Ectodermal cell (in vitro differentiated cells): ENCODE results near the gene ARTN.

ENCODE experiments used
- H3K27ac ChIP-seq: 2 replicates; pipeline ENCODE4 v1.7.0; 2013; ENCODE audit warnings: mild to moderate bottlenecking, low read depth, low read length; ENCODE audit not compliant: insufficient read depth, poor library complexity, severe bottlenecking
- H3K27me3 ChIP-seq: 2 replicates; pipeline ENCODE4 v1.7.0; 2013; ENCODE audit warnings: mild to moderate bottlenecking, low read length; ENCODE audit not compliant: insufficient read depth, control insufficient read depth, poor library complexity, severe bottlenecking
- H3K36me3 ChIP-seq: one replicate; pipeline ENCODE4 v1.7.0; 2013; ENCODE audit warnings: low read length; ENCODE audit not compliant: control insufficient read depth, insufficient read depth
- H3K4me1 ChIP-seq: one replicate; pipeline ENCODE4 v1.7.0; 2013; ENCODE audit warnings: low read length; ENCODE audit not compliant: control insufficient read depth, insufficient read depth
- H3K4me3 ChIP-seq: 2 replicates; pipeline ENCODE4 v1.7.0; 2013; ENCODE audit warnings: low read depth, low read length, control low read depth; ENCODE audit not compliant: insufficient read depth
- H3K9me3 ChIP-seq: 2 replicates; pipeline ENCODE4 v1.7.0; 2013; ENCODE audit warnings: mild to moderate bottlenecking, low read length, moderate library complexity; ENCODE audit not compliant: control insufficient read depth
- WGBS, 2 experiments: methylation state at CpG; one replicate each; pipeline ENCODE4 v1.1.7; 2013; ENCODE audit warnings: missing lambda C conversion rate in 2 of 2; 5-methylcytosine and 5-hydroxymethylcytosine counted together

ARTN gene

DNA sequence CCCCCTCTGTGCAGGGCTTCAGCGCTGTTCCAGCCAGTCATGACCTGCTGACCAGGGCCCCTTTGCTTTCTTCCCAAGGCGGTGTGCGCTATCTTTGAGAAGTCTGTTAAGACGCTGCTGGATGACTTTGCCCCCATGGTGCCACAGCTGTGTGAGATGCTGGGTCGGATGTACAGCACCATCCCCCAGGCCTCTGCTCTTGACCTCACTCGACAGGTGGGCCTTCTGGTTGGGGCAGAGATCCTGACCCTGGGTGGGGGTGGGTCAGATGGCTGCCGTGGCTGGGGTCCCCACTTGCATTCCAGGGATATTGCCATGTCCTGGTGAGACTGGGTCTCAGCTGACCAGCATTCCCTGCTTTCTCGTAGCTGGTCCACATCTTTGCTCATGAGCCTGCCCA, 27.2 kb downstream of the ARTN start:
- no peaks in the 10 kb centered on the region for H3K4me1 ChIP-seq
- H3K27me3 ChIP-seq, result no peaks in the 10 kb centered on the region
- H3K4me3 ChIP-seq, result no peak overlapping the region
- no peak overlapping the region for H3K27ac ChIP-seq
- 94 to 95% methylated on average over 8 of the region's 8 CpGs for WGBS, 2 experiments
- H3K9me3 ChIP-seq, result no peaks in the 10 kb centered on the region
- peaks cover 10% of the 10 kb centered on the region for H3K36me3 ChIP-seq

DNA sequence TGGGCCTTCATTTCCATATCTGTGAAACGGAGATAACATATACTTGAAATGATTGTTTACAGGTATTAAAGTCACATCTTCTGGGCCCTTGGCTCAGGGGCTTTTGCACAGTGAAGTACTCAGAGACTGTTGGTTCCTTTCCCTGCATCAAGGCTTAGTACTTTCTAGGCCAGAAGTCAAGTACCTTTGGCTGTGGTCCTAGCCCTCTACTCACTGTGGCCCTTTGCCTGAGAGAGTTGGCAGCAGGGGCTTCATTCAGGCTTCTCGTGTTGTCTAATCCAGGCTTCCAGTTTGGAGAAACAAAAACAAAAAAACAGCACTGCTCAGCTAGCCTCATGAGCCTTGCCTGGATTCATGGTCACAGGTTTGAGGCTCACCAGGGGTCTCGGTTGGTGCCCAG, 28.1 kb downstream of the ARTN start:
- Histone ChIP-seq H3K9me3 (no peaks in the 10 kb centered on the region), H3K36me3 (peaks cover 10% of the 10 kb centered on the region), H3K4me3 (no peak overlapping the region), H3K4me1 (no peaks in the 10 kb centered on the region), H3K27me3 (no peaks in the 10 kb centered on the region), H3K27ac (no peak overlapping the region)
- WGBS, 2 experiments, result 93 to 96% methylated on average over 3 of the region's 3 CpGs

DNA sequence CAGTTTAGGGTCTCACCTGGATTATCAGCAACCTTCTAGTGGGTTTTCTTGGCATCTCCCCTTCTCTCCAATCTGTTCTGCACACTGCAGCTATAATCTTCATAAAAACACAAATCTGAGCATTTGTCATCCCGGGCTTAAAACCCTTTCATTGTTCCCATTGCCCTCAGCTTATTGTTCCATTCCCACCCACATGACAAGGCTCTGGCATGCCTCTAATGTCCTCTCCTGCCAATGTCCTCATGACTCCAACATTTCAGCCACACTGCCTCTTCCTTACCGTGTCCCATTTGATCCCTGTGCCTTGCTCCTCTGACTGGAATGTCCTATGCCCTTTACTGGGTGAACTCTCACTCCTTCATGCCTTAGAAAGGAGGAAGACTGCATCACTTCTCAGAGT, 28.7 kb downstream of the ARTN start:
- no peaks in the 10 kb centered on the region for H3K9me3 ChIP-seq
- no peaks in the 10 kb centered on the region for H3K4me1 ChIP-seq
- no peak overlapping the region for H3K4me3 ChIP-seq
- 90% methylated on average over 2 of the region's 2 CpGs for WGBS, 2 experiments
- no peak overlapping the region for H3K27ac ChIP-seq
- H3K27me3 ChIP-seq, result no peaks in the 10 kb centered on the region
- peaks cover 8% of the 10 kb centered on the region for H3K36me3 ChIP-seq

DNA sequence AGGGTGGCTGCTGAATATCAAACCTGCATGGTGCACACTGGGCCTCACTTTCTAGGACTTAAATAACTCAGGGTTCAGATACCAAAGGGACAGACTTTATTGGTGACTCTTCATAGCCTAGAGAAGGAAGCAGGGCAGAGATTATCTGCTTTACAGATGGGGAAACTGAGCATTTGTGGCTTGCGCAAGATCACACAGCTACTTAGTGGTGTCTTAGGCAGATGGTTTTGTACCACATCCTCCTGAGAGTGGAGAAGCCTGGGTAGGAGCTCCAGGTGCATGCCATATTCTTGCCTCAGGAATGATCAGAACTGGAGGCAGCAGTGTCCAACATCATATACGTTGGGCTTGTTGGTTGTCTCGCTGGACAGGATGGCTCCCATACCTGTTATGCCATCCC, 29.4 kb downstream of the ARTN start:
- no peaks in the 10 kb centered on the region for H3K9me3 ChIP-seq
- no peaks in the 10 kb centered on the region for H3K4me1 ChIP-seq
- 95 to 96% methylated on average over 3 of the region's 3 CpGs for WGBS, 2 experiments
- no peak overlapping the region for H3K27ac ChIP-seq
- H3K27me3 ChIP-seq, result no peaks in the 10 kb centered on the region
- peaks cover 5% of the 10 kb centered on the region for H3K36me3 ChIP-seq
- H3K4me3 ChIP-seq, result no peak overlapping the region

DNA sequence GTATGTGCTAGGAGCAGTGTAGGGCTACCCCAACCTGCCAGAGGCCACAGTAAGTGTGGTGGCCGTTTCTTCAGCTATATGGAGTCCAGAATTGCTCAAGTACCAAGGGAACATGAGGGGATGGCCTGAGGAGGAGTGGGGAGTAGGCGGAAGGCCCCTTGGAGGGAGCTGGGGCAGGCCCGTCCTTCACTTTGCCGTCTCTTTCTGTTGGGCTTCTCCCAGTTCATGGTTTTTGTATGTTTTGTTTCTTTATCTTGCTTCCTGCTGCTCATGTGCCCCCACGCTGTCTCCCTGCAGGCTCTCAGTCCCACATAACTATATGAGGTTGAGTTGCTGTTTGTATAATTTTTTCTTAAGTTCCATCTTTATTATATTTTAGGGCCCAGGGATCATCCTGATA, 30.3 kb downstream of the ARTN start:
- Histone ChIP-seq H3K9me3 (no peaks in the 10 kb centered on the region), H3K4me3 (no peak overlapping the region), H3K4me1 (no peaks in the 10 kb centered on the region), H3K27me3 (no peaks in the 10 kb centered on the region), H3K36me3 (no peaks in the 10 kb centered on the region), H3K27ac (no peak overlapping the region)
- 92 to 96% methylated on average over 4 to 5 of the region's 5 CpGs for WGBS, 2 experiments

DNA sequence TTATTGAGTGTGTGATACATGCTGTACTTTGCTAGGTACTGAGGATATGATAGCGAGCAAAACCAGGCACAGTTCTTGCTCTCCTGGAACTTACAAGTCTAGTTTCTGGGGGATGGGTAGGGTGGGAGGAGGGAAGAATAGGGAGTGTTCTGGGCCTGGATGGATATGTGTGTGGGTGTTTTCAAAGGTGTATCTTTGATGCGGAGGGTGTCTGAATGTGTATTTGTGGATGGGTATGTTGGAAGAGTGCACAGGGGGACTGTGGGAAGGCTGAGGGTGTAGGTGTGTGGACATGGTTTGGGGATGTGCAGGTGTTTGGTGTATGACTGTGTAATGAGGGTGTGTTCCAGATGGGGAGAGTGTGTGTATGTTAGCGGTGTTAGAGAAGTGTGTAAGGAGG, 31.7 kb downstream of the ARTN start:
- H3K4me1 ChIP-seq, result no peaks in the 10 kb centered on the region
- no peak overlapping the region for H3K4me3 ChIP-seq
- H3K27ac ChIP-seq, result no peak overlapping the region
- H3K36me3 ChIP-seq, result no peaks in the 10 kb centered on the region
- 97 to 99% methylated on average over 2 of the region's 3 CpGs for WGBS, 2 experiments
- no peaks in the 10 kb centered on the region for H3K9me3 ChIP-seq
- no peaks in the 10 kb centered on the region for H3K27me3 ChIP-seq

DNA sequence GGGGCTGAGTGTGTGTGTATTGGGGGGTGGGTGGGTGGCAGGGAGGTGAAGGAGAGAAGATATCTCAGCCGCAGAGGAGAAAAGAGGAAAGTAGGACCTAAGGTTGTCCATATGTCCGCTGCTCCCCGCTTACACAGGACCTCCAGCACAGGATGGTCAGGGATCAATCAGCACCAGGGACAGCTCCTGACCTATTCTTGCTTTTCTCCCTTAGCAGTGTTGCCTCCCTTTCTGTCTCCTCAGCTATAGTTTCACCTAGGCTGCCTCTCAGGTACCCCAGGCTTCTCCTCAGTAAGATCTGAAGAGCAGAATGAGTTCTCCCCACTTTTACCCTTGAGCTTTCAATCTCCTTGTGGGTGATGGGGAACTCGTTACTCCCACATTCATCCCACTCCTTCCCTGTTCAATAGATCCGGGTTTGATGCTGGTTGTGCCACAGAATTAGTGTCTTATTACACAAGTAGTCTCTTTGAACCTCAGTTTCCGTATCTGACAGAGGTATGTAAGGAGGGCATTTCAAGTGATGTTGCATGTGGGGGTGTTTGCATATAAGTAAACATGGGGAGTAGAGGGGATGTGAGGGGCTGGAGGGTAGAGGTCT, 34.8 kb downstream of the ARTN start:
- H3K4me3 ChIP-seq, result no peak overlapping the region
- no peak overlapping the region for H3K27ac ChIP-seq
- H3K27me3 ChIP-seq, result no peaks in the 10 kb centered on the region
- H3K36me3 ChIP-seq, result no peaks in the 10 kb centered on the region
- 86 to 88% methylated on average over 6 of the region's 6 CpGs for WGBS, 2 experiments
- no peaks in the 10 kb centered on the region for H3K9me3 ChIP-seq
- H3K4me1 ChIP-seq, result peaks cover 7% of the 10 kb centered on the region

DNA sequence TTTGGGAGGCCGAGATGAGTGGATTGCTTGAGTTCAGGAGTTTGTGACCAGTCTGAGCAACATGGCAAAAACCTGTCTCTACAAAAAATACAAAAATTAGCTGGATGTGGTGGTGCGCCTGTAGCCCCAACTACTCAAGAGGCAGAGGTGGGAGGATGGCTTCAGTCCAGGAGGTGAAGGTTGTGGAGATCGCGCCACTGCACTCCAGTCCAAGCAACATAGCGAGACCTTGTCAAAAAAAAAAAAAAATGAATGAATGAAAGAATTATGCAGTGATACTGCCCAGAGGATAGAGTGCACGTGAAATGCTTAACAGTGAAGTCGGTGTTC, 35.8 kb downstream of the ARTN start:
- peaks cover 7% of the 10 kb centered on the region for H3K4me1 ChIP-seq
- no peaks in the 10 kb centered on the region for H3K27me3 ChIP-seq
- no peaks in the 10 kb centered on the region for H3K36me3 ChIP-seq
- no peaks in the 10 kb centered on the region for H3K9me3 ChIP-seq
- WGBS, 2 experiments, result 62 to 67% methylated on average over 7 of the region's 7 CpGs
- no peak overlapping the region for H3K27ac ChIP-seq
- no peak overlapping the region for H3K4me3 ChIP-seq

DNA sequence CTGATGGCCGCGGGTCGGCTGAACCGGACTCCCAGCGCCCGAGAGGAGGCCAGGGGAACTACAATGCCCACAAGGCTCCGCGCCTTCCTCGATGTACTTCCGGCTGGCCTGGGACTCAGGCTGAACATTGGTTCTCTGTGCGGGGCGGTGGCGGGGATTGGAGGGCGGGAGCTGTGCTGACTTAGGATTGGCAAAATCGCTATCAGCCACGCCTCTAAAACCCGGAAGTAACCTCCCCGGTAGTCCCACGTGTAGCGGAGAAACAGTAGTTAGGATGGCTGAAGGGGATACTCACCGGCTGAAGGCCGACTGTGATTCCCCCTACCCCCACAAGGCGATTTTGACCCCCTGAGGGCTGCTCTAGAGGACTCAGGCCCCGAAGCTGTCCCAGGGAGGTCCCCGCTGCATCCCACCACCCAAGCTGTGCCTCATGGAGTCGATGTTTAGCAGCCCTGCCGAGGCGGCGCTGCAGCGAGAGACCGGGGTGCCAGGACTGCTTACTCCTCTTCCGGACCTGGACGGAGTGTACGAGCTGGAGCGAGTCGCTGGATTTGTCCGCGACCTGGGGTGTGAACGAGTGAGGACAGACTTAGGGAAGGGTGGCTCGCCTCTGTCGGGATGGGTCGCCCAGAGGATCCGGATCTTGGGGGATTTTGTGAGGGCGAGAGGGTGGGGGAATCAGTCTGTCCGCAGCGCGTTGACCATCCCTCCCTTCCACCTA, 36.3 kb downstream of the ARTN start, which contains the start of gene DPH2:
TSS of gene DPH2 (plus strand) at position 265 of the 721 bp plus-strand sequence. CDS start at position 431, 166 bp downstream.
- Histone ChIP-seq H3K36me3 (no peaks in the 10 kb centered on the region), H3K4me1 (peaks cover 7% of the 10 kb centered on the region), H3K9me3 (no peaks in the 10 kb centered on the region), H3K27me3 (no peaks in the 10 kb centered on the region), H3K27ac (no peak within 1 kb of the TSS), H3K4me3 (peak within 1 kb of the TSS; percentile 97)
- WGBS, 2 experiments, result 1% methylated on average over 44 to 47 of the region's 47 CpGs

DNA sequence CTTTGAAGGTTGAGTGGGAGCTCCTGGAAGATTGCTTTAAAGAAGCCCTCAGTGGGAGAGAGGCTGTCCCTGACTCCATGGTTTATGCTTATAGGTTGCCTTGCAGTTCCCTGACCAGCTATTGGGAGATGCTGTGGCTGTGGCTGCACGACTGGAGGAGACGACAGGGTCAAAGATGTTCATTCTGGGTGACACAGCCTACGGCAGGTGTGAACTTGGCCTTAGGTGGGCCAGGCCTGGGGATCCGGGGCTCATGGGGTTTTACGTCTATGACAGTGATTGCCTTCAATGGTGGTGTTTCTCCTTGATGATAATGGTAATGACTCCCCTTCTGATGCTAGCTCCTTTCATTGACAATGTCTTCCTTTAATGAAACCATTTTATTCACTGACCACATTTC, 36.9 kb downstream of the ARTN start:
- Histone ChIP-seq H3K4me3 (peak overlapping the region; percentile 97), H3K9me3 (no peaks in the 10 kb centered on the region), H3K4me1 (peaks cover 7% of the 10 kb centered on the region), H3K27ac (no peak overlapping the region), H3K36me3 (no peaks in the 10 kb centered on the region), H3K27me3 (no peaks in the 10 kb centered on the region)
- WGBS, 2 experiments, result 57 to 63% methylated on average over 5 of the region's 5 CpGs
